Choroid plexus epithelial cell (primary cell): ENCODE results near the gene RAB7A.
"Not testable (repeated sequence)": the region's sequence is repeated elsewhere in the genome, so short reads cannot be mapped to it uniquely, and the experiment has no call there.

Source experiments
- DNase-seq: peaks from one replicate; pipeline ENCODE4 v3.0.0-alpha.2; 2010; ENCODE audit warnings: low read depth
- H3K4me3 ChIP-seq: 2 replicates; pipeline ENCODE4 v1.5.1; 2011; ENCODE audit warnings: low read depth, mild to moderate bottlenecking, control low read depth, low read length, moderate library complexity
- CTCF ChIP-seq: conservative IDR thresholded peaks from 2 replicates; pipeline ENCODE4 v1.5.1; 2011; ENCODE audit warnings: low read depth, mild to moderate bottlenecking, control low read depth, inconsistent platforms, low read length, moderate library complexity

The RAB7A gene

DNA sequence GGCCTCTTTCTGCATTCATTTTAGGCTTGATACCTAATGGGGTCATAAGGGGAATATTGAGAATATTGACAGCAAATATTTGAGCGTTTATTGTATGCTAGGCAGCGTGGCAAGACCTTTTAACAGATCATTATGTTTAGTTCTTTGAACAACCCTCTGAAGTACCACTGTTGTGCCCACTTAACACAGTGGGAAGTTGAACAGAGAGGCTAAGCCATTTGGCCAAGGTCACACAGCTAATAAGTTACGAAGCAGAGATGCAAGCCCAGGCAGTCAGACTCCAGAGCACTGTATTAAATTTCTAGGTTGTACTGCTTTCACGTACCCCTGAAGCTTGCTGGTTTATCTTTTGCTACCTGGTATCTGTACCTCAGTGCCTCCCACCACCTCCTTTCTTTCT, 1.1 kb downstream of the RAB7A start:
- TF ChIP-seq CTCF, result no peak
- peak overlapping the region; percentile 100 for H3K4me3 ChIP-seq
- DNase-seq, result no peak

GRCh38 chr3:128727485-128727884, 1.5 kb downstream of the RAB7A start:
- TF ChIP-seq CTCF, result no peak
- H3K4me3 ChIP-seq, result peak overlapping the region; percentile 100
- no peak for DNase-seq

DNA sequence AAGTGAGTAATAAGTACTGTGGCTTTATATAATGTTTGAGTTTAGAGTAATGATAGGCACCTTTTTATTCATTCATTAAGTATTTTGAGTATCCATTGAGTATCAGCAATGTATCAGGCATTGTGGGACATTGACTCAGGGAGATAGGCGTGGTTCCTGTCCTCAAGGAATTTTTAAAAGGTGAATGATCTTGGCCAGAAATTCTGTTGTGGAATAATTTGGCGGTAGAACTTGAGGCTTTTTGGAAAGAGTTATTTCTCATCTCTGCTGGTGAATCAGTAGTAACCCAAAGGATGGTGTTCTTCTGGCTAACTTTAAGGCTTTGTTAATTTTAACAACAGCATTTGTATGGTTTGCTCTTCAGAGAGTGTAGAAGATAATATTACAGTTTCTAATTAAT, 2.0 kb downstream of the RAB7A start:
- H3K4me3 ChIP-seq, result peak overlapping the region; percentile 100
- TF ChIP-seq CTCF, result no peak
- no peak for DNase-seq

- H3K4me3 ChIP-seq, result peak overlapping the region; percentile 4
- DNase-seq, result not testable (repeated sequence)
These were observed 2.5 kb downstream of the RAB7A start for GRCh38 chr3:128728521-128728920.

DNA sequence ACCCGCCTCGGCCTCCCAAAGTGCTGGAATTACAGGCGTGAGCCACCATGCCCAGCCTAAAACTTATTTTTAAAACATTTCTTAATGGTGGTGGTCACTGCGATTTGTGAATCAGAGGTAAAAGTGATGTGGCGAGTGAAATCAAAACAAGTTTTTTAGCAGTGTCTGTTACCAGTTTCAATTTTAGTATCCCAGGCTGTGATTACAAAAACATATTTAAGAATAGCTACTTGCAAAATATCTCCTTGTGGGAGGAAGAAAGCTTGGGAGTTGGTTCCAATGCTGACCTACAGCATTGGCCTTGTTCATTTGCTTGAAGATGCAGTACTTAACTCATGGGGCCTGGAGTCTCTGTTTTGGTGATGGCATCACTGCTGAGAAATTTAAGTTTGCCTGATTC, 4.5 kb downstream of the RAB7A start:
- no peak for DNase-seq
- H3K4me3 ChIP-seq, result no peak overlapping the region
- no peak for TF ChIP-seq CTCF

DNA sequence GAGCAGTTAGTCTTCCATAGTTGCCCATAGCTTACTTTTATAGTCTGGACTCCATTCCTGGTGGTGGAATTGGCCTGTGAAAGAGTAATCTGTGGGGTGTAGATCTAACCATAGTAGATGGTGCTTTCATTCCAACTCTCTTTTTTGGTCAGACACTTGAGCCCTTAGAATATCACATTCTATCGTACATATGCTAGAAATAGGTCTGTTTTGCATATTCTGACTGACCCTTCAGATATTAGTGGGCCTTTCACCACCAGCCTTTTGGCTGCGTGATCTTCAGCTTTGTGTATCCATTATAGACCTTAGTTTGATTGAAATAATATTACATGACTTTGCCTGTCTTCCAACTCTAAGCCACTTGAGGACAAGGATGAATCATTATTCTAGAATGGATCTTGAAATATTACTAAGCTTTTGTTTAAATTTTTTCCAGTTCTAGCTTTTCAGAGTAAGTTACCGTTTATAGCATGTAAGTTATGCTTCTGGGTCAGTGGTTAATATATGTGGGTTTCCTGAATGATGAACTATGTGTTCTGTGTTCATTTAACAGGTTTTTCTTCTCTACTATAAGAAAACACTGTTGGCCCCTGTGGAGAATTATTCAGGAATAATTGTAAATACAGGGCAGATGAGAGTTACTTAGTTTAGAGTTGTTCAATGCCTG, 8.7 kb downstream of the RAB7A start:
- no peak for TF ChIP-seq CTCF
- DNase-seq, result no peak
- no peak overlapping the region for H3K4me3 ChIP-seq

DNA sequence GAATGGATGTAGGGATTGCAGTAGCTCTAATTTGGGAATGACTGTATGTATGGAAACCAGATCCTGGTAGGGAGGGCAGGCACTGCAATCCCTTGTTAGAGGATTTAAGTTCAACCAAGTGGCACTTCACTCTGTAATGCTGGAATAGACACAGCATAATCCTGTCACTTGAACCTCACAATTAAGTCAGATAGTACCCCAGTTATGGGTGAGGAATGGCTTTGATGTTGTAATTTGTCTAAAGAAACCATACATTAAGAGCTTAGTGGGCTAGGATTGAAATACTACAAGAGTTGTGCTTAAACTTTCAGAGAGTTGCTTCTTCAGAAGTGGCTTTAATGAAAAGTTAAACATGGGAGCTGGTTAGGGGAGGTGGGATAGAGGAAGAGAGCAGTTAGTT, 9.3 kb downstream of the RAB7A start:
- no peak overlapping the region for H3K4me3 ChIP-seq
- no peak for DNase-seq
- TF ChIP-seq CTCF, result no peak

DNA sequence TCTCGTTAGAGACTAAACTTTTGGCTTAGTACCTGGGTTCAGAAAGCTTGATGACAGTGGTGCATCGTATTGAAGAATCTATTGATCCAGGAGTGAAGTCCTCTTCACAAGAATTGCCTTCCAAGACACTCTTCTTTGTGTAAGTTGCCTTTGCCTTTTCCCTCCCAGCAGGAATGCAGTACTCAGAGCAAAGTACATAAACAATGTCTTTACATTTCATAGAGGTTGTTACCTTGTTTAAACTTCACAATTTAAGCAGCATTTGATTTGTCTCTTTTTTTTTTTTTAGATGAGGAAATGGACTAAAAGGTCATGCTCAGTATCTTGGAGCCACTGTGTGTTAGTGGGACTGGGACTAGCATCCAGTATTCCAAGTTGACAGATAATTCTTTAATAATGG, 9.9 kb downstream of the RAB7A start:
- TF ChIP-seq CTCF, result no peak
- no peak for DNase-seq
- no peak overlapping the region for H3K4me3 ChIP-seq
